Measurements from ENCODE around the gene INSC.

GRCh38 chr11:15109602-15110001, 5.1 kb upstream of the INSC start:
- TF ChIP-seq EP300 (IDR thresholded peaks at IDR 0.05), result no peak
- TF ChIP-seq CTCF (IDR thresholded peaks at IDR 0.05), result no peak
- no peak for TF ChIP-seq POLR2A (IDR thresholded peaks at IDR 0.05)
- TF ChIP-seq POLR2AphosphoS5 (IDR thresholded peaks at IDR 0.05), result no peak
